Cardiac fibroblast (primary cell): Measurements from ENCODE around the gene KRTAP1-5.

Source experiments
- DNase-seq, 2 donors: peaks; one replicate each; pipeline versions ENCODE4 v3.0.0 to v3.0.0-alpha.2; 2010; ENCODE audit warnings: low read depth in 2 of 2
- H3K4me3 ChIP-seq, 2 donors: replicated peaks in 1 of 2; 1 replicate in 1 of 2; 2 replicates in 1 of 2; pipeline ENCODE4 v1.5.1; 2011; ENCODE audit warnings: low read depth in 2 of 2, low read length in 2 of 2, mild to moderate bottlenecking in 2 of 2, moderate library complexity in 1 of 2
- CTCF ChIP-seq: IDR thresholded peaks from one replicate; pipeline ENCODE4 v1.5.1; 2011; ENCODE audit warnings: low read depth, mild to moderate bottlenecking, low read length, inconsistent platforms

The KRTAP1-5 gene

GRCh38 chr17:41012326-41013120, 14.5 kb downstream of the KRTAP1-5 start:
- no peak overlapping the region for H3K4me3 ChIP-seq
- TF ChIP-seq CTCF: no peak
- DNase-seq: no peak

GRCh38 chr17:41010441-41010840, 16.6 kb downstream of the KRTAP1-5 start:
- no peak for DNase-seq
- H3K4me3 ChIP-seq: no peak overlapping the region
- no peak for TF ChIP-seq CTCF

GRCh38 chr17:41009936-41010335, 17.1 kb downstream of the KRTAP1-5 start:
- TF ChIP-seq CTCF: no peak
- DNase-seq: no peak
- no peak overlapping the region for H3K4me3 ChIP-seq

GRCh38 chr17:41009301-41009760, 17.7 kb downstream of the KRTAP1-5 start:
- no peak for DNase-seq
- H3K4me3 ChIP-seq: no peak overlapping the region
- no peak for TF ChIP-seq CTCF

- TF ChIP-seq CTCF: no peak
- no peak within 1 kb of the TSS for H3K4me3 ChIP-seq
- DNase-seq: no peak
Measured at GRCh38 chr17:41008811-41009210, 18.2 kb downstream of the KRTAP1-5 start, which contains the start of gene KRTAP3-1. TSS of gene KRTAP3-1 (minus strand) at chr17:41009128. CDS start at chr17:41009074, 54 bp downstream.

GRCh38 chr17:41004397-41004796, 22.6 kb downstream of the KRTAP1-5 start:
- no peak for TF ChIP-seq CTCF
- H3K4me3 ChIP-seq: no peak overlapping the region
- DNase-seq: no peak
